GM18873 (cell line): ENCODE data around the gene OVAAL.

Experiments used
- ATAC-seq: cut with Tn5 transposase; IDR thresholded peaks from one replicate; pipeline ENCODE4 v1.9.1; 2021; ENCODE audit warnings: mild to moderate bottlenecking, moderate library complexity, moderate number of reproducible peaks; ENCODE audit not compliant: unreplicated experiment, low FRiP score

OVAAL gene

DNA sequence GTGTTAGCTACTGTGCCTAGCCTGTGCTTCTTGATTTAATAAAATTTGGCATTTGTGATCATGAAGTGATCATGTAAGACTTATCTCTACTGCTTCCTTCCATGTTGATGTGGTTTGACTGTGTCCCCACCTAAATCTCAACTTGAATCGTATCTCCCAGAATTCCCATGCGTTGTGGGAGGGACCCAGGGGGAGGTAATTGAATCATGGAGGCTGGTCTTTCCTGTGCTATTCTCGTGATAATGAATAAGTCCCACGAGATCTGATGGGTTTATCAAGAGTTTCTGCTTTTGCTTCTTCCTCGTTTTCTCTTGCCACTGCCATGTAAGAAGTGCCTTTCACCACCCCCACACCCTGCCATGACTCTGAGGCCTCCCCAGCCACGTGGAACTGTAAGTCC lies at the start of gene OVAAL:
OVAAL (plus strand) TSS at position 301 of the 400 bp plus-strand sequence.
- ATAC-seq: no peak

GRCh38 chr1:180510882-180511281 lies 47.9 kb upstream of the OVAAL start:
- no peak for ATAC-seq

DNA sequence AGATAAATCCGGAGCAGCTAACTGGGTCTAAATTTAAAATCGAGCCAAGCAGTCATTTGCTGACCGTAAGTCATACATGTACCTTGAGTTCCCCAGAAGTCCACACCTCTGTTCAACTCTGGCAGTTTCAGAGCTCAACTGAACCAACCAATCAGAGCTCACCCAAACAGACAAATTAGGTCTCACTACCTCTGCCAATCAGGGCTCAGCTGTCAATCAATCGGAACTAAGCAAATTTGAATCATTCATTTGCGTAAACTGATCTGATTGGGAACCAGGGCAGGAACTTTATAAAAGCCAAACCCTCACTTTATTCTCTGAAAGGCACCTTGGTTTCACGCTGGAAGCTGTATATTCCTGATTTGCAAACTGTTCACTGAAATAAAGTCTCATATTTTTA lies 45.2 kb upstream of the OVAAL start:
- ATAC-seq: no peak

GRCh38 chr1:180515364-180515763 lies 43.4 kb upstream of the OVAAL start:
- ATAC-seq: no peak

DNA sequence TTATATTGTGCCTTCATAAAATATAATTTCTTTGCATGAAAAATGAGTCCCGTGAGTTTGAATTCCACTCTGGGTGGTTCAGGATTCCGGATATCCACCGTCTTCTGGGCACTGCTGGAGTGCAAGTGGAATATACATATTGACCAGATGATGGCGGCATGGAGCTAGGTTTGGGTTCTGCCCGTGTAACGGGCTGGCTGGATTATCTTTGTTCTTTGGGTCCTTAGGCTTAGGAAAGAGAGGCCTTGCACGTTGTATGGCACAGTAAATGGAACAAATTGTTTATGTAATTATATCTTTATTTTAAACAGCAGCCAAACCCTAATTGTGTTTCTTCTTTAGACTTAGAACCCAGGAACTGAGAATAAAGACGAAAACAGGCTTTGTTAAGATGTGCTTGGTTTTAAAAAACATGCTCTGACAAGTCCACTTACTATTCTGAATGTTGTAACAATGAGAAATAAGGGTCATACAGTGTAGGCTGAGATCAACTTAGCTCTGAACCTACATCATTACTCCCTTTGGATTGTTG lies 42.8 kb upstream of the OVAAL start:
- ATAC-seq: peak; percentile 83

DNA sequence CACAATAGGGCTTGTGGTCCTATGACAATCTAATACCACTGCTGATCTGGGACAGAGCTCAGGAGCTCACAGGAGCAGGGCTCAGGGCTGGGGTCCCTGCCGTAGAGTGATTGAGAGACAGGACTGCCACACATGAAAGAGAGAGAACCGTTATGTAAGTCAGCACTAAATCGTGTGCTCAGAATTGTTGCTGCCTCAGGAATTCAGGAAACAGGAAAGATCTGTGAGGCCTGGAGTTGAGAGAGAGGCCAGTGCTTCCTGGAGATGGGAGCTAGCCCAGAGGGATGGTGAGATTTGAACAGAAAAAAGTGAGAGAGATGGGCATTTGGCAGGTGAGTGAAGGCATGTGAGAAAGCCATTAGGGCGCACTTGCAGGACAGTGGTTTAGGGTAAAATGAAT lies 38.9 kb upstream of the OVAAL start:
- ATAC-seq: no peak

DNA sequence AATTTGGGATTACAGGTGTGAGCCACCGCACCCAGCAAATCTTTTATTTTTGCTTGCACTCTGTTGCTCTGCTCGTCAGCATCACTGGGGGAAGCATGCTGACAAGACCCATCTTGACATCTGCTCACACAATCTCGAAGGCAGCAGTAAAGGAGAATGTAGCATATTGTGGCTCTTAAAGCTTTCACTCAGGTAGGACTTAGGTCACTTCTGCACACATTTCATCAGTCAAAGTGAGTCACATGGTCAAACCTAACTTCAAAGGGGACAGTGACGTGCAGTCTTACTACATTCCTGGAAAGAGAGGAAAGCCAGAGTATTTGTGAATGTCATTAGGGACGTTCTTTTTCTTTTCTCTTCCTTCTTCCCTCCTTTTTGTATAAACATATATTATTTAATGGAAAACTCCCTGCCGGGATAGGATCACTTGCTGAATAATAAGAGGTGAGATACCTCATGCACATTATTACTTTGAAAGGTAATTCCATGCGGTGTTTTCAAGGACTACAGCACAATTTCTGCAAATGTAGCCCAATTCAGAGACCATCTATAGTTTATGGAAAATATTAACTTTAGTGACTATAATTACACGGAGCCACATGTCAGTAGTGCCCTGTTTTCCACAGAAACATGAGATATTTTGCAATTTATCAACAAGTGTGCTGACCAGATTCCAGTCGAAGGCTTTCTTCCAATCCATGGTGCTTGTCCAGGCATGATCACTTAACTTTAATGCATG lies 37.1 kb upstream of the OVAAL start:
- ATAC-seq: no peak

DNA sequence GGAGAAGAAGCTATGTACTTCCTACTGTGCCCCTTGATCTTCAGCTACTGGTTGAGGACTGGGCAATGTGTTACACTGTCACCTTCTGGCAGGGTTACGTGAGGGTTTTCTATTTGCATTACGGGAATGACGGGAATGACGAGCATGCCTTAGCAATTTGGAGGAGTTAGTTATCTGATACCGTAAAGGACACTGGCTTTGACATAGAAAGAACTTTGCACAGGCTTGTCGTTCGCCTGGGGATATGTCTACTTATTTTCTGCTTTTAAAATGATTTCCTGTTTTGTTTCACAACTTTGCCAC lies 36.6 kb upstream of the OVAAL start:
- ATAC-seq: no peak

GRCh38 chr1:180524160-180524914 lies 34.4 kb upstream of the OVAAL start:
- ATAC-seq: no peak

DNA sequence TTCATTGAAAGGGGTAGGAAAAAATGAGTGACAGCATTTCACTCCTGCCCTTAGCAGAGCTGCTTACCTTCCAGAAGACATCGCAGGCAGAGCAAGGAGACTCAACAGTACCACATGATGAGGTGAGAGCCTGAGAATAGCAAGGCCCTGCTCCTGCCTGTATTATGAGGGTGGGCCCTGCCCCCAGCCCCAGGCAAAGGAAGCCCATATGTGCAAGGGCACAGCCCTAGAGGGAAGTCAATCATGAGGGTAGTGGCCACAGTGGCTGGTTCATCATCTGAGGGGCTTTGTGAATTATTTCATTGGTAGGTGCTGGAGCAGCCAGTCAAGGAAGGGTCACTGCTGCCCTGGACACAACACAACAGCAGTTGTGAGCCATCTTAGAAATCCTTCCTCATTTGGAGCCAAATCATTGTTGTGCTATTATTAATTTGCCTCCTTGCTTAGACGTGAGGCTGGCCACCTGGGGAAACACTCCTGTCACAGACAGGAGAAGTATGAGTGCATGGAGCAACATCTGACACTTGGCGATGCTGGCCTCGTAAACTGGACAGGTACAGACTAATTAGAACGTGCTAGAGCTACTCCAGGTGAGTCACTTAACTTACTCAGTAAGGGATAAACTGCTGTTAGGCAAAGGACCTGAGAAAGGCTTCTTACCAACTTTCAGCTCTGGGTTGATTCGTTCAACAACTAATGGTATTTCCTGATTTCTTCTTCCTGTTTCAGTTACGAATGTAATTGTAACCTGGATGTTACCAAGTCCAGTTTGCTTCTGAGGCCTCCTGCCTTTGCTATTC lies 33.6 kb upstream of the OVAAL start:
- no peak for ATAC-seq

GRCh38 chr1:180525715-180526039 lies 33.1 kb upstream of the OVAAL start:
- ATAC-seq: no peak

DNA sequence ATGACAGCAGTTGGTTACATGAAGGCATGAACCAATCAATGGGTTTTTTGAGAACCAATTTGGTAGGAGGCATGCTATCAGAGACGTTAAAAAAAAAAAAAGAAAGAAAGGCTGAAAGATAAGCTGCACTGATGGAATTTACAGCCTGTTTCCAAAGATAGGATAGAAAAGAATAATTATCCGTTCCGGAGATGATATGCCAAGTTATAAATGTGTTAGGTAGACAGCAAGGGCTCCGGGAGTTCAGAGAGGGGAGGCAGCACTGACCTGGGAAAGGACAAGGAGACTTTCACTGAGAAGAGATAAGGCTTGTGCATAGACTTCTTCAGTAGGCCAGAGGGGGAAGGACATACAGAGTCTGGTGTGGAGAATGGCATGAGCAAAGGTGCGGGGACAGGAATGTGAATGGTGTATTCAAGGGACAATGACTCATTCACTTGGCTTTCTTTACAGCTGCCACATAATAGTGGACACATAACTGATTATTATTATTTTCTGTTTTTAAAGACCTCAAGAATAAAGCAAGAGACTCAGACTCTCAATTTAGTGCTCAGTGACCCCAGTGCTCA lies 31.6 kb upstream of the OVAAL start:
- ATAC-seq: no peak

- ATAC-seq: no peak
These were observed 29.8 kb upstream of the OVAAL start for GRCh38 chr1:180528868-180529470.

GRCh38 chr1:180530501-180530900 lies 28.3 kb upstream of the OVAAL start:
- ATAC-seq: no peak

DNA sequence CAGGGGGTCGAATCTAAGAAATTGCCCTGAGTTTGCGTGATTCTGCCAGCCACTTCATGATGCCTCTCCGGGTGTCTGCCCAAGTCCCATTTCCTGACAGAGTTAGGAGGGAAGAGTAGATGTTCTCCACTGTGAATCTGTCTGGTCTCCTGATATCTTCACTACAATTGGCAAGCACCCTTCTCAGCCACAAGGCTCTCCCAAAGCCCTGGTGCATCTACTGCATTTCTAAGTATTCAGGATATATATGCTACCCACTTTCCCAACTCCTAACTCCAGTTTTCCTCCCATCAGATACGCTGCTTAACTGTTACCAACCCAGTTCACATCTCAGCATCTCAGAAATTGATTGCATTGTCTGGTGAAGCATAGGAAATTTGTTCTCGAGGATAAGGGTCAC lies 25.9 kb upstream of the OVAAL start:
- ATAC-seq: no peak

- ATAC-seq: no peak
These were observed 25.3 kb upstream of the OVAAL start for GRCh38 chr1:180533266-180533987.

- no peak for ATAC-seq
These were observed 24.6 kb upstream of the OVAAL start for GRCh38 chr1:180534214-180534613.

DNA sequence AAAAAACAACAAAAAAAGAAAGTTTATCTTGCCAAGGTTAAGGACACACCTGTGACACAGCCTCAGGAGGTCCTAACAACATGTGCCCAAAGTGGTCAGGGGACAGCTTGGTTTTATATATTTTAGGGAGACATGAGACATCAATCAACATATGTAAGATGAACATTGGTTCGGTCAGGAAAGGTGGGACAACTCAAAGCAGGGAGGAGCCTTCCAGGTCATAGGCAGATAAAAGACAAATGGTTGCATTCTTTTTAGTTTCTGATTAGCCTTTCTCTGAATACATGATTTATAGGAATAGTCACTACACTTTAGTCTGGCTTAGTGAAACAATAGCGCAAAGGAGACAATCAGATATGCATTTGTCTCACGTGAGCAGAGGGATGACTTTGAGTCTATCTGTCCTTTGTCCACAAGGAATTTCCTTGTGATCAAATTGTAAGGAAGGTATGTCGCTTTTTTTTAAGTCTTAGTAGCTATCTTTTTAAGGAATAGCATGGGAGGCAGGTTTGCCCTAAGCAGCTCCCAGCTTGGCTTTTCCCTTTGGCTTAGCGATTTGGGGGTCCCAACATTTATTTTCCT lies 23.3 kb upstream of the OVAAL start:
- no peak for ATAC-seq

- no peak for ATAC-seq
These were observed 21.9 kb upstream of the OVAAL start for GRCh38 chr1:180536821-180537372.
